ENCODE data around the gene COX15.
A peak's percentile ranks its signal among the peaks of the same experiment; 100 is the strongest.
"Not testable (repeated sequence)": the region's sequence is repeated elsewhere in the genome, so short reads cannot be mapped to it uniquely, and the experiment has no call there.

Gene COX15

DNA sequence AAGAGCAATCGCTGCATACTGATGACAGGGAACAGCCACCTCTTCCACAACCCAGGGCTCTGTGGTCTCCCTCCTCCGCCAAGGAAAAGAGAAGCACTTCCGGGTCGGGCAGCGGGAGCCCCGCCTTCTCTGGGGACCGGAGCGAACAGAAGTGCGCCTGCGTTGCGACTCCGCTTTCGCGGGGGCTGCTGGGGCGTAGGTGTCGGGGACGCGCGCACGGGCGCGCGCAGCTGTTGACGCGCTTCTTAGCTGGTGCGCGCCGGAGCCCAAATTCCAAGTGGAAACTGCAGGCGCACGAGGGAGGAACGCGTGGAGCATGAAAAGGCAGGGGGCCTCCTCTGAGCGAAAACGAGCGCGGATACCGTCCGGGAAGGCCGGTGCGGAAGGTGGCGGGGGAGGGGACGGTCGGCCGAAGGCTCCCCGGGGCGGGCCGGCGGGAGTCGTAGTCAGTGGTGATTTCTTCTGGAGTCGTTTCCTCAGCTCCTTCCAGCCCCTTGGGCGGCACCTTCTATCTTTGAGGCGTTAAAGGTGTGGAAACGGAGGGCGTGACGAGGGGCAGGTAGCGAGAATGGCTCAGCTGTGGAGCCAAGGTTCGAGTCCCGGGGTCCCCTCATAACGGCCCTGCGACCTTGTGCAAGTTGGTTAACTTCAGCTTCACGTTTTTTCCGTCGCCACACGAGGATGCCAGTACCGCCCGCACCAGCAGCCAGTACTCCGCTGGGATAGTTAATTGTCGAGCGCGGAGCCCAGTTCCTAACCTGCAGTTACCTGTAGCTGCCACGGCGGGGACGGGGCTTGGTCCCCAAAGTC, at the start of gene COX15, which contains the start of gene CUTC:
Gene COX15, minus strand, starts transcription at position 95 of the 810 bp plus-strand sequence. Its CDS starts 78 bp downstream, at position 17.
Gene CUTC, plus strand, starts transcription at position 202 of the 810 bp plus-strand sequence. Its CDS starts 115 bp downstream, at position 317.
- DNase-seq (ENCODE audit: low read depth) = peak; percentile 91

- no peak for DNase-seq (ENCODE audit: low read depth)
Measured at GRCh38 chr10:99779335-99779734, 47.4 kb upstream of the COX15 start.

DNA sequence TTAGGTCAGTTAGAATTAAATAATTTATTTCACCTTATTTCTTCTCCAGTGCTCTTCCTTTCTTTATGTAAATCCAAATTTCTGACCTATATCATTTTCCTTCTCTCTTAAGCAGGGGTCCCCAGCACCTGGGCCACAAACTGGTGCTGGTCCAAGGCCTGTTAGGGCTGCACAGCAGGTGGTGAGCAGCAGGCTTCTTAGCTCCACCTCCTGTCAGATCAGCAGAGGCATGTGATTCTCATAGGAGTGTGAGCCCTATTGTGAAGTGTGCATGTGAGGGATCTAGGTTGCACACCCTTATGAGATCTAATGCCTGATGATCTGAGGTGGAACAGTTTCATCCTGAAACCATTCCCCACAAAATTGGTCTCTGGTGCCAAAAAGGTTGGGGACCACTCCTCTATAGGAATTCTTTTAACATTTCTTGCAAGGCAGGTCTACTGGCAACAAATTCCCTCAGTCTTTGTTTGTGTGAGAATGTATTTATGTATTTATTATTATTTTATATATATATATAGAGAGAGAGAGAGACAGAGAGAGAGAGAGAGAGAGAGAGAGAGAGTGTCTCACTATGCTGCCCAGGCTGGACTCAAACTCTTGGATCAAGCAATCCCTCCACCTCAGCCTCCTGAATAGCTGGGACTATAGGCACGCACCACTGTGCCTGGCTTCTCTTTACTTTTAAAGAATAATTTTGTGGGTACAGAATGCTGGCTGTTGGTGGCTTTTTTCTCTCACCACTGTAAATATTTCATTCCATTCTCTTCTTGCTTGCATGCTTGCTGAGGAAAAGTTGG, 46.2 kb upstream of the COX15 start:
- DNase-seq (ENCODE audit: low read depth) = no peak

GRCh38 chr10:99775850-99776249, 43.9 kb upstream of the COX15 start:
- no peak for DNase-seq (ENCODE audit: low read depth)

GRCh38 chr10:99770408-99771045, 38.6 kb upstream of the COX15 start:
- DNase-seq (ENCODE audit: low read depth) = no peak

DNA sequence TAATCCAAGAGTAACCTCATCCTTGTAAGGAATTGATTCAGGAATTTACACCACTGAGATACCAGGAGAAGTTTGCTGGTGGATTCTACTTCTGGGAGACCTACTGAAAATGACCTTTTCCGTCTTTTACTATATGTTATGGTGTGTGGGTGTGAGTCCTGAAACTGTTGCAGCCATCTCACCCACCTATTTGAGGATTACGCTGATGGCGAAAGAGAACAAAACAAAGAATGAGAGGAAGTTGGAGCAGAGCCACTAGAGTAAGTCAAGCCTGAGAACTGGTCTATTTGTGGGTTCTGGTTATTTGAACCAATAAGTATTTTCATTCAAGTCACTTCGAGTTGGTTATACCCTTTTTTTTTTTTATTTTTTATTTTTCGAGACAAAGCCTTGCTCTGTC, 37.8 kb upstream of the COX15 start:
- no peak for DNase-seq (ENCODE audit: low read depth)

DNA sequence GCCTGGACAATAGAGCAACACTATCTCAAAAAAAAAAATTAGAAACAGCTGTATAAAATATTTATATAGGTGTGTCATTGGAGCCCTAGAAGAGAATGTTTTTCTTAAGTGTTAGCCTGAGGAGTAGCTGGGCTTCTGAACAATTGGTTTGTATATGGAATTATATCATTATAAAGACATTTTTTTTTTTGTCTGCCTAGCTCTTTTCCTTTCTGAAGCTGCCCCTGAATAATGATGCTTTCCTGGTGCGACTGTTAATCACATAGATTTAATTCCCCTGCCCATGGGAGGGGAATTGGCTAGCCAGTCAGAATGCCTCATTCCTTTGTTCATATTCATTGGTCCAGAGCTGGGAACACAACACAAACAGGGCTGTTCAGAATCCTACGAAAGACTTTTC, 36.6 kb upstream of the COX15 start:
- no peak for DNase-seq (ENCODE audit: low read depth)

DNA sequence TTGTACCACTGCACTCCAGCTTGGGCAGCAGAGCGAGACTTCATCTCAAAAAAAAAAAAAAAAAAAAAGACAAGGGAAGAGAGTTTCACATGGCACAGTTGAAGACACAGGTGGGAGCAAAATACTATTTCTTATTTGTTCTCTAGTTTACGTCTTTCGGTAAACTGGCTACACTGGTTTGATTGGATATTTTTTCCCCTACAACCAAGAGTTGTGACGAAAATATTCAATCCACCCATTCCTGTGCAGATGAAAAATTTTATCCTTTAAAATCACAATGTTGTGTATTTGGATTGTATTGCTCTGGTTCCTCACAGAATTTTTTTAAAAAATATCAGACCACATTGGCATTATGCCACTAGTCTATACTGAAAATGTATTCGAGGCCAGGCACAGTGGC, 36.0 kb upstream of the COX15 start:
- no peak for DNase-seq (ENCODE audit: low read depth)

DNA sequence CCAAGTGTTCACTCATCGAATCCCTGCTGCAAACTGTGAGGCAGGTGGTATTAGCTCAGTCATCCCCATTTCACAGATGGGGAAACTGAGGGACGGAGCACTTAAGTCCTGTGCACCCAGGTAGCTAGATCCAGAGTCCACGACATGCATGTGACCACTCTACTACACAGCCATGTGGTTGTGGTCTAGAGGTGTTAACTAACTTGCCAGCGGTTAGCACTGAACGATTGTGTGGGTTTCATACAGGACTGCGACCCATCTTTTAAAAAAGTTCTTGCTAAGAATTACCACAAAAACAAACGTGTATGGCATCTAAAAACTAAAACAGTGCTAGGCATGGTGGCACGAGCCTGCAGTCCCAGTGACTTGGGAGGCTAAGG, 34.4 kb upstream of the COX15 start:
- DNase-seq (ENCODE audit: low read depth) = no peak

- DNase-seq (ENCODE audit: low read depth) = no peak
Measured at GRCh38 chr10:99765672-99766301, 33.9 kb upstream of the COX15 start.

GRCh38 chr10:99761365-99761764, 29.4 kb upstream of the COX15 start:
- DNase-seq (ENCODE audit: low read depth) = no peak

DNA sequence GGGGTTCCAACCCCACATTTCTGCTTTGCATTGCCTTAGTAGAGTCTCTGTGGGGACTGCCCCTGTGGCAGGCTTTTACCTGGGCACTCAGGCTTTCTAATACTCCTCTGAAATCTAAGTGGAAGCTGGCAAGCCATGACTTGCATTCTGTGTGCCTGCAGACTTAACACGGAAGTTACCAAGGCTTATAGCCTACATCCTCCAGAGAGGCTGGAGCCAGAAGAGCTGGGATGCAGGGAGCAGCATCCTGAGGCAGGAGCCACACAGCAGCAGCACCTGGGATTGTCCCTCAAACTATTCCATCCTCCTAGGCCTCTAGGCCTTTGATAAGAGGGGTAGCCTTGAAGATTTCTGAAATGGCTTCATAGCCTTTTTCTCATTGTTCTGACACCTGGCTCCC, 28.4 kb upstream of the COX15 start:
- no peak for DNase-seq (ENCODE audit: low read depth)

DNA sequence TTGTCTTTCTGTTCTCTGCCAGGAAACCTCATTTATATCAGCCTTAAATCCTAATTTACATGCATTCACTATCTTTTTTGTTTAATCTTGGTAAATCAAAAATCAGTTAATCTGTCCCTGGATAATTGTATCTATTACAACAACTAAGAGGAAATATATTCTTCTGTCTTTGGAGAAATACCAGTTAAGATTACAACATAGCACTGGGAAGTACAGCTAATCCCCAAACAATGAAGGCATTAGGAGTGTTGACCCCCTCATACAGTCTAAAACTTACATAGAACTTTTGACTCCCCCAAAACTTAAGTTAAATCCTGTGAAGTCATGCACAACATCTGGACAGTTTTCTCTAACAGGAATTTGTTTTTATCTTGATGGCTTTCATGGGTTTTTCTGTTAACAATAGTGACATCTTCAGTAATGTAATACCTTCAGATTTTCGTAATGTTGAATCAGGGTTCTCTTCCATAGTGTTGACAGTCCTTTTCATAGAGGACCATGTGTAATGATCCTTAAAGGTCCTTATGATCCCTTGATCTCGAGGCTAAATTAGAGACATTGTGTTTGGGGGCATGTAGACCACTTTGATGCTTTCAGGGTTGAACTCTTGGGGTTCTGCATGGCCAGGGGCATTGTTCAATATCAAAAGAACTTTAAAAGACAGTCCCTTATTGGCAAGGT, 26.4 kb upstream of the COX15 start:
- DNase-seq (ENCODE audit: low read depth) = no peak

DNA sequence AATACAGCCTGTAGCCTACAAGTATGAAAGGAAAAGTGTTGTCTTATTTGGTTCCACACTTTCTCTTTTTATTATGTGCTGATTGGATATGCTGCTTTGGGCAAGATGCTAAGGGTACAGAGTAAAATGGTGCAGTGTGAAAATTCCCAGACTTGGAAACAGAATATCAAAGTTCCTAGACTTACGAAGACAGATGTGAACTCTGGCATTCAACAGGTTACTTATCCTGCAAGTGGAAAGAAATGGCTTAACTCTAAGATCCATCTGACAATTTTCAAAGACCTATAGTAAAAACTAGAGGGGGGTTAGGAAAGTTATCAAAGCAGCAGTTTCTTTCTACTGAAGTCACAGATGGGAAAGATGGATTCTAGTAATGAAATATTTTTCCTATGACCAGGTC, 24.2 kb upstream of the COX15 start:
- no peak for DNase-seq (ENCODE audit: low read depth)

DNA sequence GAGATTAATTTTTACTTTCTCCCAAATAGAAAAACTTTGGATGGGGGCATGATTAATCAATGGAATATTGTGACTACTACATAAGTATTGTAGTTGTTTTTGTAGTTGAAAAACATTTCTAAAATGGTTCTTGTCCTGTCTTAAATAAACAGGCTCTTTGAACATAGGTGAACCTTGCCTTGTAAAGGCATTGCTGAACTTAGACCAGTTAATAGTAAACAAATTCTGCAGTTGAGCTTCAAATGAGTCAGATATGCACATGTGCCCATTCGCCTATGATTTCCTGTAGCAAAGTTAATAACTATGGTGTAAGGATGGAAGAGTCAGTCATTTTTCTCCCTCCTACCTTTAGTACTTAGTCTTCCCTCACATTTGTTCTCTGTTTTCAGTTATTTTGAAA, 22.7 kb upstream of the COX15 start:
- no peak for DNase-seq (ENCODE audit: low read depth)

- DNase-seq (ENCODE audit: low read depth) = no peak
Measured at GRCh38 chr10:99750641-99751040, 18.7 kb upstream of the COX15 start.

DNA sequence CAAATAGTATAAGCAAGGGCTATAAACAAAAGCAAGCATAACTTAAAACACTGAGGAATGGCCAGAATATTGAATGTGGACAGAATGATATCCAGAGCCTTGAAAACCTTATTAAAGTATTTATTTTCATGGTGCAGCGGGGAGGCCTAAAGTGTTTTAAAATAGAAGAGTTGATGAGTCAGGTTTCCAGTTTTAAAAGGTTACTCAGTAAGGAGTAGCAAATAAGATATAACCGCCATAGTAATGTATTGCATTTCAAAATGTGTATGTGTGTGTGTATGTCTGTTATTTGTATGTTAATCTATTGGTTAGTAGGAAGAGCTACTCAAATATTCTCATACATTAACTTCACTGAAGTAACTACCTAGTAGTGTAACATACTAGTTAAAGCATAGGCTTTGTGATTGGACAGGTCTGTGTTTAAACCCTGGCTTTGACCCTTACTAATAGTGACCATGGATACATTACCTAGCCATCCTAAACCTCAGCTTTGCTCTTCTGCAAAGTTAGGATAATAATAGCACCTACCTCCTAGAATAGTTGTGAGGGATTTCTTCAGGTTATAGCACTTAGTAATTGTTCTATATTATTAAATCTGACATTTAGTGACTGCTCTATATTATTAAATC, 17.0 kb upstream of the COX15 start:
- no peak for DNase-seq (ENCODE audit: low read depth)

DNA sequence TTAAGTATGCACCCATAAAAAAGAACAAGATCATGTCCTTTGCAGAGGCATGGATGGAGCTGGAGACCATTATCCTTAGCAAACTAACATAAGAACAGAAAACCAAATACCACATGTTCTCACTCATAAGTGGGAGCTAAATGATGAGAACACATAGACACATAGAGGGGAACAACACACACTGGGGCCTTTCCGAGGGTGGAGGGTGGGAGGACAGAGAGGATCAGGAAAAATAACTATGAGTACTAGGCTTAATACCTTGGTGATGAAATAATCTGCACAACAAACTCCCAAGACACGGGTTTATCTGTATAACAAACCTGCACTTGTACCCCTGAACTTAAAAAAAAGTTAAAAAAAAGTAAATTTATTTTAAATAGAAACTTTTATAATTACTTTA, 14.2 kb upstream of the COX15 start:
- DNase-seq (ENCODE audit: low read depth) = not testable (repeated sequence)

DNA sequence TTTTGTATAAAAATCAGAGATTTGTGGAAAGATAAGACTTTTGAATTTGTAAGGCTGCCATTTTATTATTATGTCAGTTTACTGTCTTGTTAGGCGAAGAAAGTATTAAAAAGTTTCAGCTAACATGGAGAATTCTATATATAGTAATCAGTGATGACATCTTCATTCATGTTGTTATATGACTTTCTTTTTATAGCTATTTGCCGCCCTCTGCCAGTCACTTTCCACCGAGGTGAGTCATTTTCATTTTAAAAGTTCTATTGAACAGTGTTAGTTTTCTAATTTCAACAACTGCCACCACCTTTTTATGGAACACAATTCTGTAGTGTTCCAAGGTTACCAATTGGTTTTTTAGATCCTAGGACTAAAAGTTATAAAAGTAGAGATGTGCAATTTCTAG, 11.9 kb upstream of the COX15 start:
- DNase-seq (ENCODE audit: low read depth) = no peak

- DNase-seq (ENCODE audit: low read depth) = no peak
Measured at GRCh38 chr10:99742701-99743100, 10.8 kb upstream of the COX15 start.

GRCh38 chr10:99742254-99742653, 10.3 kb upstream of the COX15 start:
- DNase-seq (ENCODE audit: low read depth) = no peak

Measured in activated T-cell treated with anti-CD3 and anti-CD28 coated beads for 1 hour (primary cell).